ENCODE data around the gene LRP4.

LRP4 gene

DNA sequence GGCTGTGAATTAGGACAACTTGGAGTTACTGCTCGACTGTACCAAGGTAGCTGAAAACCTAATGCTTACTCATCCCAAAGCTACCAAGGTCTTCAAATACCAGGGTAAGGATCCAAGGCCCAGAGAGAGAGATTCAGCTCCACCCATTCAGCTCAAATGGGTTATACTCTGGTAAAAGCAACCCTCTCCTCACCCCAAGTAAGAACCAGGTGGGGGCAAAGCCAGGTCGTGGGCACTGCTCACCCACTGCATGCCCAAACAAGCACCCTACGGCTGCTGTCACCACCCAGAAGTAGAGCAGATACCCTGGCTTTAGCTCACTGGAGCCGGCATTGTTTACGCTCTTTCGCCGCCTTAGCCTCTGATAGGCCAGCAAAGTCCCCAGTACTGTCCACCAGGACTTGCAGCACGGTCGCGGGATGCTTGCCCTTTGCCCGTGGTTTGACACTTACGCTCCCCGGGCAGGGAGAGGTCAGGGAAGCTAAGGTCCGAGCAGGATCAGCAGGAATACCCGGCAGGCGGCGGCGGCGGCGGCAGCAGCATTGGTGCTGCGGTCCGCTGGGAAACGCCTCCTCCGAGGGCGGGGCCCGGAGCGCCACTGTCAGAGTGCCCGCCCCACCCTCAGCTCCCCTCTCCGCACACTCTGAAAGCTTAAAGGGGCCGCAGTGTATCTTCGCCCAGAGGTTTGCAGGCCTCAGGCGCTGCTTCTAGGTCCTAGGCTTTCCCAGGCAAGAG, 91.9 kb downstream of the LRP4 start (continued):
- peak; percentile 63 for TF ChIP-seq PATZ1 (tag by site-specific recombination; IDR thresholded peaks at IDR 0.05)
- no peak for TF ChIP-seq ZNF585B (tag by site-specific recombination; IDR thresholded peaks at IDR 0.05)
- TF ChIP-seq KLF9 (tag by site-specific recombination; IDR thresholded peaks at IDR 0.05; ENCODE audit: low read depth): peak; percentile 78
- no peak for TF ChIP-seq ZNF664 (tag by site-specific recombination; IDR thresholded peaks at IDR 0.05)
- no peak for TF ChIP-seq ZNF24 (tag by site-specific recombination; IDR thresholded peaks at IDR 0.05)
- TF ChIP-seq, protein P1, sequence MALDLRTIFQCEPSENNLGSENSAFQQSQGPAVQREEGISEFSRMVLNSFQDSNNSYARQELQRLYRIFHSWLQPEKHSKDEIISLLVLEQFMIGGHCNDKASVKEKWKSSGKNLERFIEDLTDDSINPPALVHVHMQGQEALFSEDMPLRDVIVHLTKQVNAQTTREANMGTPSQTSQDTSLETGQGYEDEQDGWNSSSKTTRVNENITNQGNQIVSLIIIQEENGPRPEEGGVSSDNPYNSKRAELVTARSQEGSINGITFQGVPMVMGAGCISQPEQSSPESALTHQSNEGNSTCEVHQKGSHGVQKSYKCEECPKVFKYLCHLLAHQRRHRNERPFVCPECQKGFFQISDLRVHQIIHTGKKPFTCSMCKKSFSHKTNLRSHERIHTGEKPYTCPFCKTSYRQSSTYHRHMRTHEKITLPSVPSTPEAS (tag by site-specific recombination; IDR thresholded peaks at IDR 0.05): peak; percentile 67
- no peak for TF ChIP-seq ZNF354C (tag by site-specific recombination; IDR thresholded peaks at IDR 0.05; ENCODE audit: borderline replicate concordance, low read depth)
- TF ChIP-seq ELK4 (IDR thresholded peaks at IDR 0.05; ENCODE audit: borderline replicate concordance, low read depth, low read length): no peak
- no peak for TF ChIP-seq ZNF521 (tag by site-specific recombination; IDR thresholded peaks at IDR 0.05)
- no peak for TF ChIP-seq AEBP2 (tag by site-specific recombination; IDR thresholded peaks at IDR 0.05; ENCODE audit: borderline replicate concordance)

DNA sequence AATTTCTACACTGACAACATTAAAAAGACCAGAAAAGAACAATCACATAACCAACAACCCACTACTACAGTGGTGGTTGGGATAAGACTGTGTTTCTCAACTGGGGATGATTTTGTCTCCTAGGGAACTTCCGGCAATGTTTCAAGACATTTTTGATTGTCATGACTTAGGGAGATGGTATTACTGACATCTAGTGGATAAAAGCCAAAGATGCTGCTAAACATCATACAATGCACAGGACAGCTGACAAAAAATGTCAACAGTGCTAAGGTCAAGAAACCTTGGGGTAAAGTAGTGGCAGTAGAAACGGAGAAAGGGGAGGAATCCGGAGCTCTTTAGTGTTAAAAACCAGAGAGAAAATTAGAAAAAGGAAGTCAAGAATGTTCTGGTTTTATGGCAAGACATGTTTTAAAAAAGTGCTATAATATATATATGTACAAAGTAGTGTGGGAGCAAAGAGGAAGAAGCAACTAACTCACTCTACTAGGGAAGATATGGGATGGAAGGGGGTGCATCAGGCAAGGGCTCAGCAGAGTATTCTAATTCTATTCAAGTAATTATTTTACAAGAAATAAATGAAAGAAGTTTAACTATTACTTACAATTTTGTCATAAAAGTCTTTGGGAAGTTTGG, 109.4 kb downstream of the LRP4 start:
- CTCF ChIA-PET: interaction anchor here (0.7 to 2.3 kb wide), 7 partner anchors 9 to 453 kb away, joined by 3 to 12 read pairs (median 3); no protein-coding TSS in a partner anchor
- Histone ChIP-seq H3K9me3 (ENCODE audit: control insufficient read depth, insufficient read depth, low read depth, low read length) (no peaks in the 10 kb centered on the region), H3K27ac (ENCODE audit: extremely low read depth, low read depth, low read length) (no peak overlapping the region), H3K4me3 (ENCODE audit: low read depth, low read length) (no peak overlapping the region), H3K36me3 (ENCODE audit: control insufficient read depth in 2 of 2, insufficient read depth in 1 of 2, low read length in 2 of 2) (peaks cover 44 to 80% of the 10 kb centered on the region in 2 experiments), H3K4me1 (ENCODE audit: control insufficient read depth, insufficient read depth, low read length) (no peaks in the 10 kb centered on the region)
- POLR2A ChIA-PET: no interaction called here
- peak; percentile 43 for TF ChIP-seq ZNF654 (tag by site-specific recombination; IDR thresholded peaks at IDR 0.05; ENCODE audit: low read depth)
- no peak for TF ChIP-seq ZNF211 (tag by site-specific recombination; IDR thresholded peaks at IDR 0.05; ENCODE audit: low read depth)

All from HEK293 (cell line).